ENCODE results near the gene CROT.

- TF ChIP-seq, protein P1, sequence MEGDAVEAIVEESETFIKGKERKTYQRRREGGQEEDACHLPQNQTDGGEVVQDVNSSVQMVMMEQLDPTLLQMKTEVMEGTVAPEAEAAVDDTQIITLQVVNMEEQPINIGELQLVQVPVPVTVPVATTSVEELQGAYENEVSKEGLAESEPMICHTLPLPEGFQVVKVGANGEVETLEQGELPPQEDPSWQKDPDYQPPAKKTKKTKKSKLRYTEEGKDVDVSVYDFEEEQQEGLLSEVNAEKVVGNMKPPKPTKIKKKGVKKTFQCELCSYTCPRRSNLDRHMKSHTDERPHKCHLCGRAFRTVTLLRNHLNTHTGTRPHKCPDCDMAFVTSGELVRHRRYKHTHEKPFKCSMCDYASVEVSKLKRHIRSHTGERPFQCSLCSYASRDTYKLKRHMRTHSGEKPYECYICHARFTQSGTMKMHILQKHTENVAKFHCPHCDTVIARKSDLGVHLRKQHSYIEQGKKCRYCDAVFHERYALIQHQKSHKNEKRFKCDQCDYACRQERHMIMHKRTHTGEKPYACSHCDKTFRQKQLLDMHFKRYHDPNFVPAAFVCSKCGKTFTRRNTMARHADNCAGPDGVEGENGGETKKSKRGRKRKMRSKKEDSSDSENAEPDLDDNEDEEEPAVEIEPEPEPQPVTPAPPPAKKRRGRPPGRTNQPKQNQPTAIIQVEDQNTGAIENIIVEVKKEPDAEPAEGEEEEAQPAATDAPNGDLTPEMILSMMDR (IDR thresholded peaks at IDR 0.05): no peak
- no peak for TF ChIP-seq IRF2 (CRISPR knock-in tag; IDR thresholded peaks at IDR 0.05; ENCODE audit: borderline replicate concordance, low read depth)
- TF ChIP-seq CREB1 (CRISPR knock-in tag; IDR thresholded peaks at IDR 0.05): no peak
- no peak for TF ChIP-seq RELA (CRISPR knock-in tag; IDR thresholded peaks at IDR 0.05; ENCODE audit: borderline replicate concordance)
- TF ChIP-seq, protein P2, sequence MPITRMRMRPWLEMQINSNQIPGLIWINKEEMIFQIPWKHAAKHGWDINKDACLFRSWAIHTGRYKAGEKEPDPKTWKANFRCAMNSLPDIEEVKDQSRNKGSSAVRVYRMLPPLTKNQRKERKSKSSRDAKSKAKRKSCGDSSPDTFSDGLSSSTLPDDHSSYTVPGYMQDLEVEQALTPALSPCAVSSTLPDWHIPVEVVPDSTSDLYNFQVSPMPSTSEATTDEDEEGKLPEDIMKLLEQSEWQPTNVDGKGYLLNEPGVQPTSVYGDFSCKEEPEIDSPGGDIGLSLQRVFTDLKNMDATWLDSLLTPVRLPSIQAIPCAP (CRISPR knock-in tag; IDR thresholded peaks at IDR 0.05): no peak
- no peak for TF ChIP-seq ZNF263 (CRISPR knock-in tag; IDR thresholded peaks at IDR 0.05; ENCODE audit: low read depth)
- no peak for TF ChIP-seq ESRRA (CRISPR knock-in tag; IDR thresholded peaks at IDR 0.05; ENCODE audit: borderline replicate concordance)
- TF ChIP-seq, protein P3, sequence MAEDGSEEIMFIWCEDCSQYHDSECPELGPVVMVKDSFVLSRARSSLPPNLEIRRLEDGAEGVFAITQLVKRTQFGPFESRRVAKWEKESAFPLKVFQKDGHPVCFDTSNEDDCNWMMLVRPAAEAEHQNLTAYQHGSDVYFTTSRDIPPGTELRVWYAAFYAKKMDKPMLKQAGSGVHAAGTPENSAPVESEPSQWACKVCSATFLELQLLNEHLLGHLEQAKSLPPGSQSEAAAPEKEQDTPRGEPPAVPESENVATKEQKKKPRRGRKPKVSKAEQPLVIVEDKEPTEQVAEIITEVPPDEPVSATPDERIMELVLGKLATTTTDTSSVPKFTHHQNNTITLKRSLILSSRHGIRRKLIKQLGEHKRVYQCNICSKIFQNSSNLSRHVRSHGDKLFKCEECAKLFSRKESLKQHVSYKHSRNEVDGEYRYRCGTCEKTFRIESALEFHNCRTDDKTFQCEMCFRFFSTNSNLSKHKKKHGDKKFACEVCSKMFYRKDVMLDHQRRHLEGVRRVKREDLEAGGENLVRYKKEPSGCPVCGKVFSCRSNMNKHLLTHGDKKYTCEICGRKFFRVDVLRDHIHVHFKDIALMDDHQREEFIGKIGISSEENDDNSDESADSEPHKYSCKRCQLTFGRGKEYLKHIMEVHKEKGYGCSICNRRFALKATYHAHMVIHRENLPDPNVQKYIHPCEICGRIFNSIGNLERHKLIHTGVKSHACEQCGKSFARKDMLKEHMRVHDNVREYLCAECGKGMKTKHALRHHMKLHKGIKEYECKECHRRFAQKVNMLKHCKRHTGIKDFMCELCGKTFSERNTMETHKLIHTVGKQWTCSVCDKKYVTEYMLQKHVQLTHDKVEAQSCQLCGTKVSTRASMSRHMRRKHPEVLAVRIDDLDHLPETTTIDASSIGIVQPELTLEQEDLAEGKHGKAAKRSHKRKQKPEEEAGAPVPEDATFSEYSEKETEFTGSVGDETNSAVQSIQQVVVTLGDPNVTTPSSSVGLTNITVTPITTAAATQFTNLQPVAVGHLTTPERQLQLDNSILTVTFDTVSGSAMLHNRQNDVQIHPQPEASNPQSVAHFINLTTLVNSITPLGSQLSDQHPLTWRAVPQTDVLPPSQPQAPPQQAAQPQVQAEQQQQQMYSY (CRISPR knock-in tag; IDR thresholded peaks at IDR 0.05): no peak
Measured at GRCh38 chr7:87300756-87301155, 44.7 kb upstream of the CROT start.

Data from WTC11 (cell line).